ENCODE measurements around the gene SUMO3. TPM values are rescaled to one million over a fixed set of nuclear protein-coding genes. Genes with fewer than 3 reads are reported as not detected.

SUMO3 gene
- total RNA-seq, 1 experiment from 2014 or later: 81.7 TPM

GRCh38 chr21:44823179-44823660 lies 5.4 kb upstream of the SUMO3 start:
- CTCF ChIA-PET: no interaction called here
- POLR2A ChIA-PET: no interaction called here
- no peak overlapping the region for H3K27ac Mint-ChIP-seq
- peaks cover 44% of the 10 kb centered on the region for H3K36me3 Mint-ChIP-seq
- ATAC-seq: no peak
- H3K4me1 Mint-ChIP-seq: no peaks in the 10 kb centered on the region
- no peak for TF ChIP-seq ARID4B (CRISPR knock-in tag; IDR thresholded peaks at IDR 0.05; ENCODE audit: borderline replicate concordance)
- no peak for TF ChIP-seq GTF2I (CRISPR knock-in tag; conservative IDR thresholded peaks at IDR 0.05)
- no peak for TF ChIP-seq ZNF425 (CRISPR knock-in tag; conservative IDR thresholded peaks at IDR 0.05)
- TF ChIP-seq SOX15 (CRISPR knock-in tag; IDR thresholded peaks at IDR 0.05): no peak
- no peak for TF ChIP-seq ZNF263 (CRISPR knock-in tag; IDR thresholded peaks at IDR 0.05; ENCODE audit: low read depth)
- no peak for TF ChIP-seq GABPB1 (CRISPR knock-in tag; IDR thresholded peaks at IDR 0.05)
- TF ChIP-seq TP53 (CRISPR knock-in tag; IDR thresholded peaks at IDR 0.05): no peak
- no peak for TF ChIP-seq TCF7 (CRISPR knock-in tag; IDR thresholded peaks at IDR 0.05; ENCODE audit: low read depth)
- no peak for TF ChIP-seq E2F1 (CRISPR knock-in tag; IDR thresholded peaks at IDR 0.05)
- no peak for TF ChIP-seq ZMAT4 (CRISPR knock-in tag; IDR thresholded peaks at IDR 0.05)
- no peak for TF ChIP-seq HMGA2 (CRISPR knock-in tag; IDR thresholded peaks at IDR 0.05)
- no peak for TF ChIP-seq ZNF138 (CRISPR knock-in tag; conservative IDR thresholded peaks at IDR 0.05)
- TF ChIP-seq ATF6 (CRISPR knock-in tag; IDR thresholded peaks at IDR 0.05): no peak
- no peak for TF ChIP-seq HMGXB4 (CRISPR knock-in tag; IDR thresholded peaks at IDR 0.05)
- TF ChIP-seq ZNF671 (CRISPR knock-in tag; IDR thresholded peaks at IDR 0.05): no peak
- no peak for TF ChIP-seq TEAD4 (CRISPR knock-in tag; IDR thresholded peaks at IDR 0.05)
- no peak for TF ChIP-seq ATF1 (CRISPR knock-in tag; IDR thresholded peaks at IDR 0.05)
- no peak for TF ChIP-seq ZSCAN18 (CRISPR knock-in tag; IDR thresholded peaks at IDR 0.05)
- TF ChIP-seq ZNF396 (CRISPR knock-in tag; IDR thresholded peaks at IDR 0.05; ENCODE audit: borderline replicate concordance): no peak
- peaks cover 55% of the 10 kb centered on the region for H3K9me3 Mint-ChIP-seq
- no peak overlapping the region for H3K4me3 Mint-ChIP-seq
- peaks cover 63% of the 10 kb centered on the region for H3K27me3 Mint-ChIP-seq (ENCODE audit: low read depth)
- DNase-seq (ENCODE audit: low spot score): no peak
